GM10266 (cell line): ENCODE measurements around the gene AGPAT3.

Source experiments
- DNase-seq: peaks from one replicate; pipeline ENCODE4 v3.0.0; 2012; ENCODE audit errors: extremely low spot score
- CTCF ChIP-seq: IDR thresholded peaks from 2 replicates; pipeline ENCODE4 v1.5.1; 2012; ENCODE audit warnings: mild to moderate bottlenecking, low read depth; ENCODE audit not compliant: control insufficient read depth, insufficient read depth; ENCODE audit errors: missing control alignments

Gene AGPAT3

GRCh38 chr21:43858806-43859648 lies 6.0 kb upstream of the AGPAT3 start:
- no peak for TF ChIP-seq CTCF

GRCh38 chr21:43859747-43860214 lies 5.2 kb upstream of the AGPAT3 start:
- no peak for TF ChIP-seq CTCF
- no peak for DNase-seq

More at GRCh38 chr21:43858806-43859648, 6.0 kb upstream of the AGPAT3 start:
- no peak for DNase-seq

- no peak for DNase-seq
- TF ChIP-seq CTCF: no peak
These were observed 3.3 kb upstream of the AGPAT3 start for GRCh38 chr21:43861706-43862105.

- no peak for TF ChIP-seq CTCF
- peak; percentile 69 for DNase-seq
These were observed 586 bp upstream of the AGPAT3 start for GRCh38 chr21:43864313-43864961.

- TF ChIP-seq CTCF: no peak
- peak; percentile 76 for DNase-seq
These were observed 677 bp downstream of the AGPAT3 start for GRCh38 chr21:43865540-43866259.

- no peak for TF ChIP-seq CTCF
- DNase-seq: peak; percentile 82
These were observed 1.2 kb downstream of the AGPAT3 start for GRCh38 chr21:43866260-43866629.
